NCI-H1436 (cell line): ENCODE data around the gene TMEM234.
"Not testable (repeated sequence)": the region's sequence is repeated elsewhere in the genome, so short reads cannot be mapped to it uniquely, and the experiment has no call there.

Experiments
- DNase-seq: peaks from one replicate; lab custom pipeline; 2025; lab: John Stamatoyannopoulos, UW

The TMEM234 gene

DNA sequence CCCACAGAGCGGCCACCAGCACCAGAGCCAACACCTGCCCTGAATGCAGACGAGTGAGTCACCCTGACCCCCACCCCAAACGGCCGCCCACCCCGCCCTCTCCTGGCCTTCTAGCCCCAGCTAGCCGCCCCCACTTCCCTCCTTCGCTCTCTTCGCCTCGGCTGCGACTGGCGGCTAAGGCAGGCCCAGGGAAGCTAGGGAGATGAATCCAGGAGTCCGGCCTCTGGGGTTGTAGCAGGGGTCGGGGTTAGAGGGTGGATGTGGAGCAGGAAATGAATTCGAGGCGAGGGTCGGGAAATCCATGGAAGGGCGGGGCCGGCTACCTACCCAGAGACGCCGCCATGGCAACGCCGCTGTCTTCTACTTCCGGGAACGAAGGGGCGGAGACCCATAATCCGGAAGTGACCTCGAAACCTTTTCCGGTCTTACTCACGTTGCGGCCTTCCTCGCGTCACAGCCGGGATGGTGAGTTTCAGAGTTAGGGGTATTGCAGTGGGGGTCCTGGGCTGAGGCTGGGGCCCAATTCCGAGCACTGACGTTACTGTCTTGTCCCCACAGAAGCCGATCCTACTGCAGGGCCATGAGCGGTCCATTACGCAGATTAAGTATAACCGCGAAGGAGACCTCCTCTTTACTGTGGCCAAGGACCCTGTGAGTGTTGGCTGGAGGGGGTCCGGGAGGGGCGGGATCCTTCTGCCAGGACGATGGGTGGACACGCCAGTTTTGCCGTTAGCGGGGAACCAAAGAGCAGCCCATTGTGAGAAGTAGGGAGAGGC, at the start of gene TMEM234, which contains the start of gene EIF3I:
Gene TMEM234, minus strand, starts transcription at position 374 of the 776 bp plus-strand sequence. Its CDS starts 31 bp downstream, at position 343.
Gene EIF3I, plus strand, starts transcription at position 428 of the 776 bp plus-strand sequence. Its CDS starts 35 bp downstream, at position 463.
- peak; percentile 90 for DNase-seq

- no peak for DNase-seq
Observed at GRCh38 chr1:32269744-32270143, 47.6 kb upstream of the TMEM234 start.

GRCh38 chr1:32266921-32267591, 44.9 kb upstream of the TMEM234 start:
- no peak for DNase-seq

GRCh38 chr1:32265846-32266245, 43.7 kb upstream of the TMEM234 start:
- no peak for DNase-seq

DNA sequence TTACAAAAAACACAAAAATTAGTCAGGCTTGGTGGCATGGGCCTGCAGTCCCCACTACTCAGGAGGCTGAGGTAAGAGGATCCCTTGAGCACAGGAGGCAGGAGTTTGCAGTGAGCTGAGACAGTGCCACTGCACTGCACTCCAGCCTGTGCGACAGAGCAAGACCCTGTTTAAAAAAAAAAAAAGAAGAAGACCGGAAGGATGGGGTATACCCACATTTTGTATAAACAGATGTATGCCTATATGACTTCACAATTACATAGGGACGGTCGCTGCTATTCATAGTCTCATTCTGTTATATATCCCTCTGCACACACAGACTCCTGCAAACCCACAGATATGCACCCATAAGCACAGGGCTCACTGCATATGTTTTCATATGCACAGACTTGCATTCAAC, 41.6 kb upstream of the TMEM234 start:
- no peak for DNase-seq

- not testable (repeated sequence) for DNase-seq
Observed at GRCh38 chr1:32263236-32263593, 41.1 kb upstream of the TMEM234 start.

GRCh38 chr1:32257227-32257508, 35.0 kb upstream of the TMEM234 start:
- no peak for DNase-seq

DNA sequence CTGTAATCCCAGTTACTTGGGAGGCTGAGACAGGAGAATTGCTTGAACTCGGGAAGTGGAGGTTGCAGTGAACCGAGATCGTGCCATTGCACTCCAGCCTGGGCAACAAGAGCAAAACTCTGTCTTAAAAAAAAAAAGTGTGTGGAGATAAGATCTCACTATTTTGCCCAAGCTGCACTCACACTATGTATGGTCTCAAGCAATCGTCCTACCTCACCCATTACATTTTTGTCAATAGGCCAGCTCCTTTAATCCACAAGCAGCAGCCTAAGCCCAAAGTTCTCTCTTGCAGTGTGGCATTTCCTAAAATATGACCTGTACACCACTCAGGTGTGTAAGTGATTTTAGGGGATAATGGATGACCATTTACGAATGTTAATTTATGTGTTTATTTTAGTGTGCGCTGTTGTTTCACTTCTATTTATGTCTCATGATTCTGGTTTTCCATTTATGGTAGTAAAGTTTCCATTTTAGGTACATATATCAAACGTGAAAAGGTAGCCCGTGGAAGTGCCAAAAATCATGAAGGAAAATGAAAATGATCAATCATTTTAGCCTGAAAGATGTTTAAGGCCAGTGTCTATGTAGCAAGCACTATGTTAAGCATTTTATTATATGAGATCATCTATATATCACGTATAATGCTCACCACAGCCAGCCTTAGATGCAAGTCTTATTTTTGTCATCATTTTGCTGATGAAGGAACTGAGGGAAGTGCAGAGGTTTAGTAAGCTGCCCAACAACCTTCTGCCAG, 34.5 kb upstream of the TMEM234 start:
- no peak for DNase-seq

- DNase-seq = no peak
Observed at GRCh38 chr1:32255072-32256071, 33.2 kb upstream of the TMEM234 start.

GRCh38 chr1:32250893-32251716, 29.0 kb upstream of the TMEM234 start, which contains the start of gene LCK:
TSS of gene LCK (plus strand) at chr1:32251265. CDS start at chr1:32274330, 23,065 bp downstream.
- no peak for DNase-seq

DNA sequence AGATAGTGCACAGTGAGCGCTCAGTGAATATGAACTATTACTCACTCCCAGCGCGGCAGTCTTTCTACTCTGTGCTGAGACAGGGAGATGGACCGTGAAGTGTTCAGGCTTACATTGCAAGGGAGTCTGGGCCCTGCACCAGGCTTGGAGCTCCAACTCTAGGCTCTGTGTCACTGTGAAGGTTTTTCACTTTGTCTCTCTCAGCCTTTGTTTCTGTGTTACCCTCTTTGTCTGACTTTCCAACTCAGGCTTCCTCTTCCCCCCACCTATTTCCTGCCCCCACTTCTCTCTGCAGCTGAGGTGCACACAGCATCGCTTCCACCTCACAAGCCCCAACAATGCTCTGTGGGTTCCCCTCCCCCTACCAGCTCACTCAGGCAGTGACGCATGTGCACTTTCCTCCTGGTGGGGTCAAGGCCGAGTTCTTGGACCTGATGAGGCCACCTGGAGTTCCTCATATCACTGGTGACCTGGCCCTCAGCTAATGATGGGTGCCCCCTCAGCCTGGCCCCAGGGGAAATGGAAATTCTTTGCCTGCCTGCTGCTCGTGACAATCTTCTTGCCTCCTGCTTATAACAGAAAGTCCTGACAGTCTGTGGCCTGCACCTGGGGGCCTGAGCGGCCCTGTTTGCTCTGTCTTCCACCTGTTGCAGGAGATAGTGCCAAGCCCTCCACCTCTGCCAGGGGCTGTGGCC, 27.8 kb upstream of the TMEM234 start:
- peak; percentile 2 for DNase-seq

- DNase-seq = peak; percentile 72
Observed at GRCh38 chr1:32247983-32248889, 26.1 kb upstream of the TMEM234 start.

DNA sequence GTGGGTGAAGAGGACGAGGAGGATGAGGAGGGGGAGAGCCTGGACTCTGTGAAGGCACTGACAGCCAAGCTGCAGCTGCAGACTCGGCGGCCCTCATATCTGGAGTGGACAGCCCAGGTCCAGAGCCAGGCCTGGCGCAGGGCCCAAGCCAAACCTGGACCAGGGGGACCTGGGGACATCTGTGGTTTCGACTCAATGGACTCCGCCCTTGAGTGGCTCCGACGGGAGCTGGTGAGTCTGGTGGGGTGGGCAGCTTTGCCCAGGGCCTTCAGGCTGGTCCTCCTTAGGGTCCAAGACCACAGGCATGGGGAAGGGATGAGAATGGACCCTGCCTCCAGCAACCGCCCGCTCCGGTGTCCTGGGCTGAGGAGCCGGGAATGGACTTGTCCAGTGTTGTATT, 25.3 kb upstream of the TMEM234 start:
- DNase-seq = no peak

DNA sequence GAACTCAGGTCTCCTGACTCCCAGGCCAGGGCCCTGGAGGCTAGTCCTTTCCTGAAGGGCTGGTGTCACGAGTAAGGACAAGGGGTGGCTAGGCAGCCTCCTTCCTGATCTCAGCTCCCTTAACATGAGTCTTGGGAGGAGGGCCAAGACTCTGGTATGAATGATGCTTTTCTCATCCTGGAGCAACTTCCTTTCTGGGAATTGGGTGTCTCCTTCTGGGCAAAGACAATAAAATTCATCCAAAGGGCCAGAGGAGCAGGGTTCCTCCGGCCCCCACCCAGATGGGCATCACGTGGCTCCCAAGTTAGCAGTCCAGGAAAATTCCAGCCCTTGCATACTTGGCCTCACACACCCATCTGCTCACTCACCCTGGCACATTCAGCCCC, 24.7 kb upstream of the TMEM234 start, which contains the start of gene FAM167B:
Gene FAM167B, plus strand, starts transcription at position 335 of the 386 bp plus-strand sequence. CDS start 200 bp downstream, outside the sequence.
- DNase-seq = no peak

DNA sequence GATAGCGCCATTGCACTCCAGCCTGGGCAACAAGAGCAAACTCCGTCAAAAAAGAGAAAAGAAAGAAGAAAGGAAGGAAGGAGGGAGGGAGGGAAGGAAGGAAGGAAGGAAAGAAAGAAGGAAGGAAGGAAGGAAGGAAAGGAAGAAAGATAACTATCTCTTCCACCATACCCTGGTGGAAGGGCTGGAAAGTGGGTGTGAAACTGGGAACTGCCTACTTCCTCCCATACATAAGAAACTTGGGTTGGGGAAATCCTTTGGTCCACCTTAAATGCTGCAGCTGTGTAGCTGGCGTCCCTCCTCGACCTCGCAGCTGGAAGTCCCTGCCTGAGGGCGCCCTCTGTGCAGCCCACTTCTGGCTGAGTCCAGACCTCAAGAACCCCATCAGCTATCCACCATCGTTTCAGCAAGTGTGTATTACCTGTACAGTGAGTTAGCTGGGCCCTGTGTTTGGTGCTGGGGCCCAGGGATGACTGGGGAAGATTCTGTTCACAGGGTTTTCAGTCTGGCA, 20.2 kb upstream of the TMEM234 start:
- no peak for DNase-seq

GRCh38 chr1:32241001-32241763, 19.0 kb upstream of the TMEM234 start:
- peak; percentile 34 for DNase-seq

DNA sequence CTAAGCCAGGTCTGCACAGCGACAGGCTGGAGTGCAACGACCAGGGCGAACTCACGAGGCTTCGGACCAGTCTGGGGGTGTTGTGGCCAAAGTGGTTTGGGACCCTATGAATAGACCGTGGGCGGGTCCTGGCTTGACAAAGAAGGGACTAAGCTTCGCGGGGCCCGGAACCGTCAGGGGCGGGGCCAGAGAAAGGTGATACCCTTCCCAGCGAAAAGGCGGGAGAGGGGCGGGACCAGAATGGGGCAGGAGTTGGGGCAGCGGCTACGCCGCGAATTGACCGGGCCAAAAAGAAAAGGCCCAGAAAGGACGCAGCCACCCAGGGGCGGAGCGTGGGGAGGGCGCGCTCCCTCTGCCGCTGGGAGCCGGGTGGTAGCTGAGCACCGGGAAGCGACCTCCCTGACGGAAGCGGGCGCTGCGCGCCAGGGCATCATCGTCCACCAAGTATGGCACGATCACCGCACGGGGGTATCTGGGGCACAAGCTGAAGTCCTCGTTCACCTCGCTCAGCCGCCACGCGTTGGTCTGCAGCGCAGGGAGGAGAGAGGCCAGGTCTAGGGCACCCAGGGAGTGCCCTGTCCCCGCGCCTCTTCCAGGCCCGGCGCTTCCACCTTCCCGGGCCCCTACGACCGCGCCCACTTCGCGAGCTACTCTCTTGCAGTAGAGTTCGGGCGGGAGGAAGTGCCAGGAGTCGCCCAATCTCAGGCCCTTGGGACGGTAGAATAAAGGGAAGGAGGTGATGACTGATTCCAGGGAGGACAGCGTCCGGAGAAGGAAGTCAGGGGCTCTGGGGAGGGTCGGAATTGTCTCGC, 18.2 kb upstream of the TMEM234 start:
- peak; percentile 84 for DNase-seq
